ENCODE results near the gene INSR.
"Not testable (repeated sequence)": the region's sequence is repeated elsewhere in the genome, so short reads cannot be mapped to it uniquely, and the experiment has no call there.

Gene INSR

GRCh38 chr19:7098701-7099596, 195.3 kb downstream of the INSR start:
- DNase-seq (ENCODE audit: low spot score): peak; percentile 88

GRCh38 chr19:7098096-7098495, 196.1 kb downstream of the INSR start:
- DNase-seq (ENCODE audit: low spot score): no peak

- no peak for DNase-seq (ENCODE audit: low spot score)
Measured at GRCh38 chr19:7088999-7089398, 205.2 kb downstream of the INSR start.

- DNase-seq (ENCODE audit: low spot score): no peak
Measured at GRCh38 chr19:7083076-7083956, 210.9 kb downstream of the INSR start.

- DNase-seq (ENCODE audit: low spot score): no peak
Measured at GRCh38 chr19:7078008-7078407, 216.2 kb downstream of the INSR start.

GRCh38 chr19:7076151-7076550, 218.1 kb downstream of the INSR start:
- DNase-seq (ENCODE audit: low spot score): no peak

GRCh38 chr19:7074705-7075282, 219.4 kb downstream of the INSR start:
- DNase-seq (ENCODE audit: low spot score): no peak

GRCh38 chr19:7072541-7072940, 221.7 kb downstream of the INSR start:
- no peak for DNase-seq (ENCODE audit: low spot score)

- DNase-seq (ENCODE audit: low spot score): peak; percentile 8
Measured at GRCh38 chr19:7069904-7070226, 224.3 kb downstream of the INSR start.

- DNase-seq (ENCODE audit: low spot score): peak; percentile 95
Measured at GRCh38 chr19:7069042-7069903, 224.9 kb downstream of the INSR start, which contains the start of gene ZNF557. Gene ZNF557 (plus strand): TSS chr19:7069703. CDS start chr19:7075075, 5,372 bp downstream.

GRCh38 chr19:7068599-7068998, 225.6 kb downstream of the INSR start:
- no peak for DNase-seq (ENCODE audit: low spot score)

GRCh38 chr19:7067716-7068115, 226.5 kb downstream of the INSR start:
- no peak for DNase-seq (ENCODE audit: low spot score)

- DNase-seq (ENCODE audit: low spot score): not testable (repeated sequence)
Measured at GRCh38 chr19:7067122-7067521, 227.1 kb downstream of the INSR start.

GRCh38 chr19:7063764-7064418, 230.3 kb downstream of the INSR start:
- DNase-seq (ENCODE audit: low spot score): no peak

- DNase-seq (ENCODE audit: low spot score): no peak
Measured at GRCh38 chr19:7063339-7063738, 230.9 kb downstream of the INSR start.

Measured in pons (tissue), 1 donor.